UCSD-AML1 (cell line): Measurements from ENCODE around the gene ADGRG1.
A peak's percentile ranks its signal among the peaks of the same experiment; 100 is the strongest.

Source experiments
- DNase-seq: peaks from one replicate; lab custom pipeline; 2025; ENCODE audit not compliant: unreplicated experiment; lab: John Stamatoyannopoulos, UW

The ADGRG1 gene

DNA sequence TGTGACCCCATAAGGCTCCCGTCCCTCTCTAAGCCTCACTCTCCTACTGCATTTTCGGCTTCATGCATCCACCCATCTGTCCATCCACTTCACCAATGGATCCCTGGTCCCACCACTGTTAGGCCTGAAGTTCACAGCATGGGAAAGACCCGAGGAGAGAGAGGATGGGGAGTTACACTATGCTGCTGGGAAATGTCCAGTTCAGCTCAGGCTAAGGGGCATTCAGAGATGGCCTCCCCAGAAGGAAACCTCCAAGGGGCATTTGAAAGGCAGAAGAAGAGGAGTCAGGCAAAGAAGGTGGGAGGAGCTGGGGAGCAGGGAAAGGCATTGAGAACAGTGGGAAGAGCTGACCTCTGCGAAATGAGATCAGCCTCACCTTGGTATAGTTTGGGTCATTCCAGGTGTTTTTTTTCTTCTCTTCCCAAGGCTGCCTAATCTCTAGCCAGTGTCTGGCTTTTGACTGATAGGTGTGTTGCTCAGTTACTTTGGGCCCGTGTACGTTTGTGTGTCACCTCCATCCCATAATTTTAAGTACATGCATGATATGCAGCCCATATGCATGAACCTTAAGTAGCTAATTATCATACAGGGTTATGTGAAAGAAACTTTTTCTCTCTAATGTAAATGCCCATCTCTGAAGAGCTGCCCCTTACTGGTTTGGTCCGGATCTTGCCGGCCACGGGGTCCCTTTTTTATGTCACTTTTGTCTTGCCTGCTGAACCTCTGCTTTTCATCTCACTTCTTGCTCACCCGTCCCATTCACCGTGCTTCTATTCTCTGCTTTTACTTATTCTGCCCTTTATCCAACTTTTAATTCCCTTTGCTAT is 54.6 kb downstream of the ADGRG1 start:
- no peak for DNase-seq

DNA sequence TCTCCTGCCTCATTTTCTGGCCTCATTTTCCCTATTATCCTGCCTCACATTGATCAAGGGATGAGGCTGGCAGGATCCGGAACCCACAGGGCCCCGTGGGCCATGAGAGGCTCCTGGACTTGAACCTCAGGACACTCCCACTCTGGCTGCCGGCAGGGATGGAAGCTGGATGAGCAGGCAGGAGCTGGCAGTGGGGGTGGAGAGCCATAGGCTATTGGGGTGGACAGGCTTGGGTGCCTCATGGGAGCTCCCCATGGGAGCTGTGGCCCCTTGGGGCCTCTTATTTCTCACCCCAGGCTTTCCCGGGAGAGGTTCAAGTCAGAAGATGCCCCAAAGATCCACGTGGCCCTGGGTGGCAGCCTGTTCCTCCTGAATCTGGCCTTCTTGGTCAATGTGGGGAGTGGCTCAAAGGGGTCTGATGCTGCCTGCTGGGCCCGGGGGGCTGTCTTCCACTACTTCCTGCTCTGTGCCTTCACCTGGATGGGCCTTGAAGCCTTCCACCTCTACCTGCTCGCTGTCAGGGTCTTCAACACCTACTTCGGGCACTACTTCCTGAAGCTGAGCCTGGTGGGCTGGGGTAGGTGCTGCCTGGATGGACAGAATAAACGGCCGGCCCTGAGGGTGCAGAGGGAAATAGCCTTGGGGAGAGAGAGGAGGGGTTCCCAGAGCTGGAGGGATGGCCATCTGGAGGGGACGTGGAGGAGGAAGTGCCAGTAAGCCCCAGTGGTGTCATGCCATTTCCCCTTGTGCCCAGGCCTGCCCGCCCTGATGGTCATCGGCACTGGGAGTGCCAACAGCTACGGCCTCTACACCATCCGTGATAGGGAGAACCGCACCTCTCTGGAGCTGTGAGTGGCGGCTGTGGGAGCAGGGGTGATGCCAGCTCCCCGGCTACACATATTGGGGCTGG is 55.5 kb downstream of the ADGRG1 start:
- DNase-seq = no peak

DNA sequence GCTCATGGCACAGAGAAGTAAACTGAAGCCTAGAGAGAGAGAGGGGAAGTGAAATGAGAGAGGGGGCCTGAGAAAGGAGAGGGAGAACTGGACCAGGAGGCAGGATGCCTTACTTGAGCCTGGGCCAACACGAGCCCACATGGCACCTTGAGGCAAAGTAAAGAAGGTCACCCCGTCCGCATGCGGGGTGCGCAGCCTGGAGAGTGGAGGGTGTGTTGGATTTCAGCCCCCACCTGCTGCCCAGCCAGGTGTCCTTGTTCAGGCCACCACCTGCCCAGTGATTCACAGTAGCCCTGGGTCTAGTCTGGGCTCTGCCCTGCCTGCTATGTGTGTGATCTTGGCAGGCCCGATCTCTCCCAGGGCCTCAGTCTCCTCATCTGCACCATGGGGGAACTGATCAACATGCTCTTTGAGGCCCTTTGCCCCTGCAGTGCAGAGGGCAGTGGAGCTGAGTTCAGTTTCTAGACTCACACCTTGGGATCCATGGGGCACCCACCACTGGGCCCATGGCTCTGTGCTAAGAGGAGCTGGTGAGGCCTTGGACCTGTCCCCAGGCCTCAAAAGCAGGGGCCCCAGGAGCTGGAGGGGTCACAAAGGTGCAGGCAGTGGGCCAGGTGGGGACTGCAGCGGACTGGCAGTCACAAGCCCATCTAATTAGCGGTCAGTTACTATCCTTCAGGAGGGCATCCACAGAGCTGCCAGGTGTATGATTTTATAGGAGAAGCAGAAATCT is 56.4 kb downstream of the ADGRG1 start:
- no peak for DNase-seq

DNA sequence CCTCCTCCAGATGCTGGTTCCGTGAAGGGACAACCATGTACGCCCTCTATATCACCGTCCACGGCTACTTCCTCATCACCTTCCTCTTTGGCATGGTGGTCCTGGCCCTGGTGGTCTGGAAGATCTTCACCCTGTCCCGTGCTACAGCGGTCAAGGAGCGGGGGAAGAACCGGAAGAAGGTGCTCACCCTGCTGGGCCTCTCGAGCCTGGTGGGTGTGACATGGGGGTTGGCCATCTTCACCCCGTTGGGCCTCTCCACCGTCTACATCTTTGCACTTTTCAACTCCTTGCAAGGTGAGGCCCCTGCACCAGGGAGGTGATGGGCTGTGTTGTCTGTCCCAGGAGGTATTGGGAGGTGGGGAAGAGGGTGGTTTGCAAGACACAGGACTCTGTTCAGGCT is 57.2 kb downstream of the ADGRG1 start:
- no peak for DNase-seq

DNA sequence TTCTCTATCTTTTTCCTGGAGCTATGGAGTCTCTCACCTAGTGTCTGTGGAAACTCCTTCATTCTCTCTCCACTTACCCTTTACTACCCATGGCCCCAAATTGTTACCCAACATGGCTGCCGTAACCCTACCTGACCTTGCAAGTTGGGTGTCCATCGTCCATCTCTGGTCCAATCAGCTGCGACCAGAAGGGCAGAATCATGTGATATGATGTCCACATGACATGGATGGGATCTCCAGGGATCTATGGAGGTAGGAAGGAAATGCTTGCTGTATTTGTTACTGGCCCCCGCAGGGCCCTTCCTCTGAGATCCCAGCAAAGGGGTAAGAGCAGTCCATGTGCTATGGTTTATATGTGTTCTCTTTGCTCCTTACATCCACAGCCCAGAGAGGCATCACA is 58.1 kb downstream of the ADGRG1 start:
- no peak for DNase-seq

DNA sequence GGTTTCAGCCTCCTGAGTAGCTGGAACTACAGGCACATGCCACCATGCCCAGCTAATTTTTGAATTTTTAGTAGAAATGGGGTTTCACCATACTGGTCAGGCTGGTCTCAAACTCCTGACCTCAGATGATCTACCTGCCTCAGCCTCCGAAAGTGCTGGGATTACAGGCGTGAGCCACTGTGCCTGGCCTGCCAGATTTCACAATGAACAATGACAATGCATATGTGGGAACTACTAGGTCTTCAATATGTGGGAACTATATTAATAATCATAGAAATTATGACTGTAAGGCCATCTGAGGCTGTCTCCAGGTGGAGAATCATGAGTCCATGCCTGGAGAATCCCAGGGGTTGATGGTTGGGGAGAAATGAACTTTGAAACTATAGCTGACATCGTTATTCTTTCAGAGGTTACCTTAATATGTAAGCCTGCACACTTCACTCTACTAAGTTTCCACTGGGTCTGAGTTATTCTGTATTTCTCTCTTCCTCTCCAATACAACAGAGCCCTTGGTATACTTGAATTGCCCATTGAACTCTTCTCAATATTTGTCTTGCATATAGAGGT is 59.0 kb downstream of the ADGRG1 start:
- no peak for DNase-seq

DNA sequence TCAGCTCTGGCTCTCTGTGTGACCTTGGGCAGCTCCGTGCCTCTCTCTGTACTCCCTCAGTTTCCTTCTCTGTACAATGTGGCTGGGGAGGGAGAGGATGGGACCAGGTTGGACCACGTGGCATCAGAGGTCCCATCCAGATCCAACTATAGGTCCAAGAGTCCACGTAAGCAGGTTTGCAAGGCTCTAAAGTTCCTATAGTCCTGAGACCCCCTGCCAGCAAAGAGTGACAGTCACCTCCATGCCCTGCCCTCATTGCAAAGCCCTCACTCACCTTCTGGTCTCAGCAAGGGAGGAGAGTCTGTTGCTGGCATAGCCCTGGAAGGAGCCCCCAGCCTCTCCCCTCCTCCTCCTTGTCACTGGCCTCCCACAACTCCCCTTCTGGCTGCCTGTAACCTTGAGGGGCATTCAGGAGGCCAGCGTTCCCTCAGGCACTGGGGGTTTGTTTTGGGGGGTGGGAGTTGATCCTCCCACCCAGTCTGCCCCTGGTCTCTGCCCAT is 60.1 kb downstream of the ADGRG1 start:
- no peak for DNase-seq

DNA sequence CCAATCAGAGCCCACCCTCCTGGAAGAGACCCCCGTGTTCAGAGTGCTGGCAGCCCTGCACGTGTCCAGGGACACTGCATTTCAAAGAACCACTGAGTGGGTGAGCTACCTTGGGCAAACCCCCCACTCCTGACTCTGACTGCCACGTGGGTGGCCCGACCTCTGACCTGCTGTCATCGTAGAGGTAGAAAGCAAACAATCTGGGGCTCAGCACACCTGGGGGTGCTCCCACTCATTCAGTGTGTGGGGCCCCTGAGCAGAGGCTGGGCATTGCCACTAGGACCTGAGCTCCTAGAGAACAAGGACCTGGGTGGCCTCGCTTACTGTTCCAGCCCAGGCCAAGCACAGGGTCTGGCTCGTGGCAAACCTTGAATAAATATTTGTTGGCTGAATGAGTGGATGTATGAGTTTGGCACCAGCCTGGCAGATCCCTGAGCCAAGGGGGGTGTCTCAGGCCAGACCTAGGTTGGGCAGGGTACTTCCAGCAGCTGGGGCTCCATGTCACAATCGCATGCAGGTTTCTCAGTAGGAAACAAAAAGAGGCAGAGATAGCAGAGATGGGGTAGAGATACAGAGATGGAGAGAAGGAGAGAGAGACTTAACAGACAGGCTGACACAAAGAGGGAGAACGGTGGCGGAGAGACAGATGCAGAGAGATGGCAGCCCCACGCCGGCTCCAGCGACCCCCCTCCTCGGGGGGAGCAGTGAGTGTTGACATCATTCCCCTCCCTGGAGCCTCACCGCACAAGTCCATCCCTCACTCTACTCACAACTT is 60.7 kb downstream of the ADGRG1 start:
- DNase-seq = no peak

DNA sequence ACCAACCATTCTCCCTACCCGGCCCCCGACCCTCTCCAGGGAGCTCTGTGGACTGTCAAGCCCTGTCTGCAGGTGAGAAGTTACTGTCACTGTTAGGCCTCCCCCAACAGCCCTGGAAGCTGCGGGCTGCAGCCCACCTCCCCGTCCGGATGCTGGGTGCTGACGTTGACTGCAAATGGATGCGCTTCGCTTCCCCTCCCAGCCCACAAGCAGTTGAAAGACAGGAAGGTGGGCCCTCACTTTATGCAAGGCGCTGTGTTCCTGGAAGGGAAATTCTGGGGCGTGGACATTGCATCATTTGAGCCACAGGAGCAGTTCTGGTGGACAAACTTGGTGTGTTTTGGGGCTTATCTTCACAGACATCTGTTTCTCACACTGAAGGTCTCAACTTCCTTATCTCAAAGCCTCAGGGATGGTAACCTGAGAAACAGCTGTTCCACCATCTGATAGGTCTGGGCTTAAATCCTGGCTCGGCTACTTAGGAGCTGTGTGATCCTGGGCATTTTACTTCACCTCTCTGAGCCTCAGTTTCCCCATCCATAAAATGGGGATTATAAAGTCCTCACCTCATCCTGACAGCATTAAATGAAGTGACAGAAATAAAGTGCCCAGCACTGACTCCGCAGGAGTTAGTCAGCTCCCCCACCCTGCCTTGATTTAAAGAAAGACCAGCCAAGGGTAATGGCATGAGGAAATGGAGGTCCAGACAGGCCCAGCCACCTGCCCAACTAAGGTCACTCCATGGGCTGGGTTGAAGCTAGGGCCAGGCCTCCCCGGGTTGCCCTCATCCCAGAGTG is 61.5 kb downstream of the ADGRG1 start:
- peak; percentile 90 for DNase-seq

DNA sequence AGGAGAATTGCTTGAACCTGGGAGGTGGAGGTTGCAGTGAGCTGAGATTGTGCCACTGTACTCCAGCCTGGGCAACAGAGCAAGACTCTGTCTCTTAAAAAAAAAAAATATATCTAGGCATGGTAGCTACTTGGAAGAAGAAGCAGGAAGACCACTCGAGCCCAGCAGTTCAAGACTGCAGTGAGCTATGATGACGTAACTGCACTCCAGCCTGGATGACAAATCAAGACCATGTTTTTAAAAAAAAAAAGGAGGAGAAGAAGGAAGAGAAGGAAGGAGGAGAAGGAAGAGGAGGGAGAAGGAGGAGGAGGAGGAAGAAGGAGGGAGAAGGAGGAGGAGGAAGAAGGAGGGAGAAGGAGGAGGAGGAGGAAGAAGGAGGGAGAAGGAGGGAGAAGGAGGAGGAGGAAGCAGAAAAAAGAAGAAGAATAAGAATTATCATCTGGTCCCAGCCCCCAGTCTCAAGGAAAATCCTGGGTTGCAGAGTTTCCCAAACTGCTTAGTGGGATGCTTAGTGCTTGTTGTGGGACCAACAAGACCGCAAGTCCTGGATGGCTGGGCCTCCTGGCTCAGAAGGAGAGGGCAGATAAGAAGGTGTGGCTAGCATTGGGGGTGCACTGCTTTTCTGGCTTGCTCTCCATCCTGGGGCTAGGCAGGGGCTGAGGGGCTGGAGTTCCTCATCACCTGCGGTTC is 62.5 kb downstream of the ADGRG1 start:
- DNase-seq = peak; percentile 59

DNA sequence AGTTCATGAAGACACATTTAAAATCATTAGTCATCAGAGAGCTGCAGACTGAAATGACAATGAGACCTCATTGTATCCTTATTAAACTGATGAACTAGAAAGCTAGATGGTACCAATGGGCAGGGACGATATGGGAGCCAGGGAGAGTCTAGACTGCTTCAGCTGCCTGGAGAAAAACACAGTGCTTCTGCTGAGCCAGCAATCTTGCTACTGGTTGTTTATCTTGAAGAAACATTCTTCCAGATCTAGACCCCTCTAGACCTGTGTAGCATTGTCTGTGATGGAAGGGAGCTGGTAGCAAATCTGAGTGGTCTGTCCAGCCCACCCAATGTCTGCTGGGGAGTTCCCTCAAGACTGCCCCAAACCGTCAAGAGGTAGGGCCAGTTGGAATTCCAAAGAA is 64.2 kb downstream of the ADGRG1 start:
- DNase-seq = no peak

DNA sequence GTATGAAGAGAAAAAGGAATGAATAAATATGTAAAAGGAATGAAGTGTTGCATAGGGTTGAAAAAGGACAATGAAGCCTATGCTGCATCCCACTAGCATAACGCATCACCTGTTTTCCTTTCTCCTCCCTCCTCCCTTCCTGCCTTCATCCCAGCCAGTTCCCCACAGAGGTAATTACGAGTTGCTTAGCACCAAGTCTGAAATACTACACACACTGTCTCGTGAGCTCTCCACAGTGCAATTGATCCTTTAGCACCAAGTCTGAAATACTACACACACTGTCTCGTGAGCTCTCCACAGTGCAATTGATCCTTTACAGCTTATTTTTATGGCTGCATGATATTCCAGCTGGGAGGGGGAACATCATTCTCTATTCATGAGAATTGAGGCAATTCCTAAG is 65.1 kb downstream of the ADGRG1 start:
- DNase-seq = no peak

DNA sequence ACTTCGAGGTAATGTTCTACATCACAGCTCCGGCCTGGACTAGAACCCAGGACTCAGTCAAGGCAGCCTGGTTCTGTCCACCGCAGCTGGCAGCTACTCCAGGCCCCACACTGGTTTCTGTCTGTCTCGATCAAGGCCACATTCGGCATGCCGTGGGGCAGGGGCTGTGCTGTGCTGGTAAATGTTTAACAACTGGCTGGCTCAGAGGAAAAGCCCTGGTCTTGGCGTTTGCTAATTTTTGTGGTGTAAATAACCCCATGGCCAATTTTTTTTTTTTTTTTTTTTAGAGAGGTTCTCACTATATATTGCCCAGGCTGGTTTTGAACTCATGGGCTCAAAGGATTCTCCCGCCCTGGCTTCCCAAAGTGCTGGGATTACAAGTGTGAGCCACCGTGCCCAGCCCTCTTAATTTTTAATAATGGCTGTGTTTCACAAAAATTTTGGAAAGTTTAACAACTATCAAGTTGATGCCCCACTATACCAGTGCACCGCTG is 65.8 kb downstream of the ADGRG1 start:
- DNase-seq = no peak

DNA sequence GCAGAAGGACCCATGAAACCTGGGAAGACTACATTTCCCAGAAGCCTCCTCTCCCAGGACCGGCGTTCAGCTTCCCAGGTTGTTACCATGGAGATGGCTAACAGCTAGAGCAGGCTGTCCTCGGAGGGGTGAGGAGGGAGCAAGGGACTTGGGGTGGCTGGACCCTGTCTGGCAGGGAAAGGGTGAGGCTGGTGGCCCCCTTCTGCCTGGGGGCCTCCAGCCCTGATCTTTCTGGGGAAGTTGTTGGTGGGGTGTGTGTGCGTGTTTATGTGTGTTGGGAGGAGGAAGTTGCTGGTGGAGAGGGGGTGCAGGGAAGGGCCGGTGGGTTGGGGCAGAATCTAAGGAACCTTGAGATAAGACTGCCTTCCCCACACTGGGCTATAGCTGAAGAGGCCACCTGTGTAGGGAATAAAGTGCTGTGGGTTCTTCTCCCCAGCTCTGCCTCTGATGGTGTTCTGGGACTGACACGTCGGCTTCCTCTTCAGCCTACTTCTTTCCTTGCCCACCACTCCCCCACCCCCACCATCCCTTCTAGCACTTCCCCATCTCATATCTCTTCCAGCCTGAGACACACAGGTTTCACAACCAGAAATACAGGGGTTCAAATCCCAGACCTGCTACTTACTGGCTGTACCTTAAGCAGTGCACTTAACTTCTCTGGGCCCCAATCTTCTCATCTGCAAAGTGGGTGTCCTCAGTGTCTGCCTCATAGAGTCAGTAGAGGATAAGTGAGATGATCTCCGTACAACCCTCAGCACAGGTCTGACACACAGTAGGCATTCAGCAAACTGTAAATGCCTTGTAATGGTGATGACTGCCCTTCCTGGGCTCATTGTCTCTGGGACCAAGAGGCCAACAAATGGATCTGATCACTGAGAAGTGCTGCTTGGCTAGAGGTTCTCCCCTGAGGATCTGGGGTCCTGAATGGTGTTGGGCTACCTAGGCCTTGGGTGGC is 66.6 kb downstream of the ADGRG1 start, which contains the start of gene DRC7:
TSS of gene DRC7 (plus strand) at position 82 of the 955 bp plus-strand sequence. CDS start 3,144 bp downstream, outside the sequence.
- DNase-seq = peak; percentile 90

DNA sequence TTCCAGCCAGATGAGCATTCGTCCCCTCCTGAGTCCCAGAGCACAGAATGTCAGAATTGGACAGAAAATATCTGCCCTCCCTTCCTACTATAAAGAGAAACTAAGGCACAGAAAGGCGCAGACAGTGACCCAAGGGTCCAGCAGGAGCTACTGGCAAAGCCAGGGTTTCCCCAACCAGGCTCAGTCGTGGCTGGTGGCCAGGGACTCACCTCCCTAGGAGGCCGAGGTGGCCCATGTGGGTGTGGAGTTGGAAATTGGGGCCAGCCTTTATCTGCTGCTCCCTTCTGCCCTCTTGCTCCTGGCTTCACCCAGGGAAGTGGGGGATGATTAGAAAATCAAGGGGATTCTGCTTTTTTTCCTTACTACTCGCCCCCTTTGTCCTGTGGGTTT is 67.2 kb downstream of the ADGRG1 start:
- no peak for DNase-seq

DNA sequence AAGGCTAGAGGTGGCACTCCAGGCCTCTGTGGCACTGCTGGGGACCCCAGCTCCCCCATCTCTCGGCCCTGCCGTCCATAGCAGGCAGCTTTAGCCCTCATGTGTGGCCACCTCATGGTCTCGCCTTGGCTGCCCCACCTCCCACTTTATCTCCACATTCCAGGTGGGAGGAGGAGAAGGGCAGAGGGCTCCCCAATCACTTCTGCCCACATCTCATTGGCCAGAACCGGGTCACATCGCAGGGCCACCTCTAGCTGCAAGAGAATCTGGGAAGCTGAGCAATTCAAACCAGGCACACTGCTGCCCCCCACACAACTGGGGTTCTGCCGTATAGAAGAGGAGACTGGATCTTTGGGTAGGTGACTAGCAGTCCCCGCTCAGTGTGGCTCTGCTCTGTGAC is 67.8 kb downstream of the ADGRG1 start:
- no peak for DNase-seq

DNA sequence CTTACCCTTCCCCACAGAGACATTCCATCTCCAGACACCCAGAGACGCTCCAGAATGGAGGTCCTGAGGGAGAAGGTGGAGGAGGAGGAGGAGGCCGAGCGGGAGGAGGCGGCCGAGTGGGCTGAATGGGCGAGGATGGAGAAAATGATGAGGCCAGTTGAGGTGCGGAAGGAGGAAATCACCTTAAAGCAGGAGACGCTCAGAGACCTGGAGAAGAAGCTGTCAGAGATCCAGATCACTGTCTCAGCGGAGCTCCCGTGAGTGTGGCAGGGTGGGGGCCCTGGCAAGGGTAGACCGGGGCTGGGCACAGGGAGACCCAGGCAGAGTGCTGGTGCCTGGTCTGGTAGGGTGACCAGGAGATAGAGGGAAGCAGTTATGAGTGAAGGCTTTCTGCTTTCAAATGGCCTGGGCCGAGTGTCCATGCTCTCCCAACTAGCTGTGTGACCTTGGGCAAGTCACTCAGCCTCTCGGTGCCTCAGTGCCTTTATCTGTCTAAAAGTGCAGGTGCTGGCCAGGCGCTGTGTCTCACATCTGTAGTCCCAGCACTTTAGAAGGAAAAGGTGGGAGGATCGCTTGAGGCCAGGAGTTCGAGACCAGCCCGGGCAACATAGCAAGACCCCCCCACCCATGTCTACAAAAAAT is 69.6 kb downstream of the ADGRG1 start:
- no peak for DNase-seq
